NB4 (cell line): ENCODE data around the gene TAAR9.
A peak's percentile ranks its signal among the peaks of the same experiment; 100 is the strongest.

Experiments used
- DNase-seq: peaks from one replicate; pipeline ENCODE4 v3.0.0; 2010; ENCODE audit warnings: low read depth
- H3K4me3 ChIP-seq: one replicate; pipeline ENCODE4 v1.5.1; 2011; ENCODE audit warnings: mild to moderate bottlenecking, low read depth, low read length, moderate library complexity
- MYC ChIP-seq: IDR thresholded peaks from 2 replicates; pipeline ENCODE4 v1.6.1; 2011; ENCODE audit warnings: low read depth, low read length
- POLR2A ChIP-seq: IDR thresholded peaks from 2 replicates; pipeline ENCODE4 v1.6.1; 2011; ENCODE audit warnings: mild to moderate bottlenecking; ENCODE audit not compliant: insufficient read length; ENCODE audit errors: extremely low read depth
- TF ChIP-seq, protein P1 (sequence below): IDR thresholded peaks from one replicate; pipeline ENCODE4 v1.5.1; 2012; ENCODE audit warnings: low read depth, low read length
- TF ChIP-seq, protein P2 (sequence below): IDR thresholded peaks from 2 replicates; pipeline ENCODE4 v1.6.1; 2011; ENCODE audit warnings: low read depth, low read length

The TAAR9 gene, protein sequence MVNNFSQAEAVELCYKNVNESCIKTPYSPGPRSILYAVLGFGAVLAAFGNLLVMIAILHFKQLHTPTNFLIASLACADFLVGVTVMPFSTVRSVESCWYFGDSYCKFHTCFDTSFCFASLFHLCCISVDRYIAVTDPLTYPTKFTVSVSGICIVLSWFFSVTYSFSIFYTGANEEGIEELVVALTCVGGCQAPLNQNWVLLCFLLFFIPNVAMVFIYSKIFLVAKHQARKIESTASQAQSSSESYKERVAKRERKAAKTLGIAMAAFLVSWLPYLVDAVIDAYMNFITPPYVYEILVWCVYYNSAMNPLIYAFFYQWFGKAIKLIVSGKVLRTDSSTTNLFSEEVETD

DNA sequence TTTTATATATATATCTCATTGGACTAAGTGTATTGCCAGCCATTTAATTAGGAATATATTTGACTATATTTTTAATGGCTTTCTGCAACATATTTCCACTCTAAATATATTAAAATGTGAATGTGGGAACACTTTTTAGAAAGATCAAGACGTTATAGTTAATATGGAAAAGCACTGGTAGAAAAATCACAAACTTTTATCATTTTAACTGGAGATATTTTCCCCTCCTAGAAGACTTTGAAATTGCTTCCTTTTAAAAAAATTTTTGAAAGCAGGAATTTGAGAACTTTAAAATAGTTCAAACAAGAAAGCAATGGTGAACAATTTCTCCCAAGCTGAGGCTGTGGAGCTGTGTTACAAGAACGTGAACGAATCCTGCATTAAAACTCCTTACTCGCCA, at the start of gene TAAR9:
Gene TAAR9, plus strand, starts transcription at position 301 of the 400 bp plus-strand sequence. Its CDS starts 13 bp downstream, at position 314.
- no peak within 1 kb of the TSS for H3K4me3 ChIP-seq
- TF ChIP-seq, protein P1, sequence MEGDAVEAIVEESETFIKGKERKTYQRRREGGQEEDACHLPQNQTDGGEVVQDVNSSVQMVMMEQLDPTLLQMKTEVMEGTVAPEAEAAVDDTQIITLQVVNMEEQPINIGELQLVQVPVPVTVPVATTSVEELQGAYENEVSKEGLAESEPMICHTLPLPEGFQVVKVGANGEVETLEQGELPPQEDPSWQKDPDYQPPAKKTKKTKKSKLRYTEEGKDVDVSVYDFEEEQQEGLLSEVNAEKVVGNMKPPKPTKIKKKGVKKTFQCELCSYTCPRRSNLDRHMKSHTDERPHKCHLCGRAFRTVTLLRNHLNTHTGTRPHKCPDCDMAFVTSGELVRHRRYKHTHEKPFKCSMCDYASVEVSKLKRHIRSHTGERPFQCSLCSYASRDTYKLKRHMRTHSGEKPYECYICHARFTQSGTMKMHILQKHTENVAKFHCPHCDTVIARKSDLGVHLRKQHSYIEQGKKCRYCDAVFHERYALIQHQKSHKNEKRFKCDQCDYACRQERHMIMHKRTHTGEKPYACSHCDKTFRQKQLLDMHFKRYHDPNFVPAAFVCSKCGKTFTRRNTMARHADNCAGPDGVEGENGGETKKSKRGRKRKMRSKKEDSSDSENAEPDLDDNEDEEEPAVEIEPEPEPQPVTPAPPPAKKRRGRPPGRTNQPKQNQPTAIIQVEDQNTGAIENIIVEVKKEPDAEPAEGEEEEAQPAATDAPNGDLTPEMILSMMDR, result no peak
- TF ChIP-seq MYC (no peak), POLR2A (no peak)
- TF ChIP-seq, protein P2, sequence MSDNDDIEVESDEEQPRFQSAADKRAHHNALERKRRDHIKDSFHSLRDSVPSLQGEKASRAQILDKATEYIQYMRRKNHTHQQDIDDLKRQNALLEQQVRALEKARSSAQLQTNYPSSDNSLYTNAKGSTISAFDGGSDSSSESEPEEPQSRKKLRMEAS, result no peak
- no peak for DNase-seq

DNA sequence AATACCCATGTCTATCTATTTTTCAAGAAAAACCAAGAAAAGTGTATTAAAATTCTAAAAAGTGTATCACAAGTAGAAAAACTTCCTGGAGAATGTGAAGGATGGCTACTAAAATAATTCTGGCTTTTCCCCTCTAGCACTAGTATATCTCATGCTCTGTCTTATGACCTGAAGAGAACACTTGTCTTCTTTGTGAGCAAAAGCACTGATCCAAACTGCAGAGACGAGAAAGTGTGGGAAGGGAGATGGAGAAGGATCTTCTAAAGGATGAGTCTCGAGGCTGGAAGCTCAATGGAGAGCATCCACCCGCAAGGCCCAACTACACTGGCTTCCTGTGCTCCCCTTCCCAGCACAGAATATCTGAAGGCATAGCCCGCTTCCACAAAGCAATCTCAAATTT, 48.7 kb upstream of the TAAR9 start:
- DNase-seq, result no peak
- TF ChIP-seq POLR2A, result no peak
- TF ChIP-seq MYC, result no peak
- TF ChIP-seq, protein P1, result no peak
- TF ChIP-seq, protein P2, result no peak
- H3K4me3 ChIP-seq, result no peak overlapping the region

DNA sequence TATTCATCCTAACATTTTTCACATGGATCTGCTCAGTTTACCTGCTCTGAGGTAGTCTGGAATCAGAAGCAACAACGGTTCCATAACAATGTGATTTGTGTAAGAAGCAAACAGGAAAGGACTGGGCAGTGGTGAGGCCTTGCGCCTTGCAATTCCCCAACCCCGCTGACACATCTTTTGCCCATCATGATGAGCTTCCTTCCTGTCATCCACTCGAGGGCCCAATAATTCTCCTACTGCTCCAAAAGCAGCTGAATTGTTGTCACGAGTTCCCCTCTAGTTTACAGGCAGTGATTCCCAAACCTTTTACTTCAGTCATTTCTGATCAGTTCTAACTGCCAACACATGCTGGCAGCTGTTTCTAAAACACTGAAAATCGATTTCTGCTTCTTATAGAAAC, 48.1 kb upstream of the TAAR9 start:
- H3K4me3 ChIP-seq, result no peak overlapping the region
- TF ChIP-seq, protein P1, result no peak
- TF ChIP-seq, protein P2, result no peak
- TF ChIP-seq POLR2A (no peak), MYC (no peak)
- DNase-seq, result peak; percentile 11

DNA sequence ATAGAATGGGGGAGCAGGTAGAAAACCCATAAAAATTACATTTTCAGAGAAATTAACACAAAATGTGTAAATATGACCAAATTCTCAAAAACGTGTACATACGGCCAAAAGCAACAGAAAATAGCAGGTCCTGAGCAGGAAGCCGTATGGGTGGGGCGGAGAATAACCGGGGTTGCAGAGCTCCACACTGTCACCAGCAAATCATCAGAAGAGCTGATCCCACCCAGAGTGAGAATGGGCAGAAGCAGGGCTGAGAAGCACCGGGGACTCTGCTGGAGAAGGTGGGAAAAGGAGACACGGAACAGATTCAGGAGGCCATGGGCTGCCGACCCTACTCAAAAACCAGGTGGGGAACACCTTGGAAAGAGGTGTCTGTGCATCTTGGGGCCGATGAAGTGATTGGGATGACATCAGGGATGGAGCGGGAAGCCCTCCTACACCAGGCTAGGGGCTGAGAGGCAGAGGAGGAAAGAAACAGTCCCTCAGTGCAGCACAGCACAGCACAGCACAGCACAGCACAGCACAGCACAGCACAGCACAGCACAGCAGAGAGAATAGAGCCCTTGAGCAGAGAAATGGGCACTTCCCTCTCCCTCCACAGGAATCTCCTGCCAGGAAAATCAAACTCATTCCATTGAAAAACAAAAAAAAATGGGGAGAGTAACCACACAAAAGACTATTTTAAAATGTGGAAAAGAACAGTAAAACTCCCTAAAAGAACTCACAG, 47.4 kb upstream of the TAAR9 start:
- TF ChIP-seq, protein P2, result no peak
- TF ChIP-seq POLR2A (no peak), MYC (no peak)
- TF ChIP-seq, protein P1, result no peak
- H3K4me3 ChIP-seq, result no peak overlapping the region
- no peak for DNase-seq

DNA sequence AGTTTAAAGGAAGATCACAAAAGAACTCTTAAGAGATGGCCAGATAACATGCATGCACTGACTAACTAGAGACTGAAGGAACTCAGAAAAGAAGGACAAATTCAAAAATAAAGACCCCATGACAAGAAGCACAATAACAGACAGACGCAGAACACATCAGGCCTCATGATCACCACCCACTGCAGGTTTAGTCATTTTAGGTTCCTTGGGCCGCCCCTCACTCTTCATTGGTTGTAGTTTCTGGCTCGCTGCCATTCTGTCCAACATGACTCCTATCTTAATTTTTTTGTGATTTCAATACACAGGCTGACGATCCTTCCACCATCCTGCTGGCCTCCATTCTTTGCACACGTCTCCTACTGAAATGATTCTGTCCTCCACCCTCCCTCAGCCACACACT, 46.8 kb upstream of the TAAR9 start:
- no peak overlapping the region for H3K4me3 ChIP-seq
- TF ChIP-seq POLR2A (no peak), MYC (no peak)
- TF ChIP-seq, protein P2, result no peak
- TF ChIP-seq, protein P1, result no peak
- DNase-seq, result no peak
